Tibial nerve (tissue), 4 donors: ENCODE results near the gene SPG21. TPM values are rescaled to one million over a fixed set of nuclear protein-coding genes. Genes with fewer than 3 reads are reported as not detected.

ENCODE experiments used
- DNase-seq, 2 donors: peaks; one replicate each; pipeline ENCODE4 v3.0.0-alpha.2; 2019; ENCODE audit warnings: low spot score in 2 of 2
- H3K27ac ChIP-seq, 4 donors: fragments of 200-600 bp; sonication (generic) in 3 of 4; one replicate each; pipeline ENCODE4 v1.5.1; 2017 to 2019; ENCODE audit warnings: mild to moderate bottlenecking in 1 of 4
- H3K27me3 ChIP-seq, 2 donors: fragments of 200-600 bp; sonication (generic) in 1 of 2; one replicate each; pipeline versions ENCODE4 v1.5.1 to v1.6.0; 2017 to 2019
- H3K36me3 ChIP-seq, 3 donors: fragments of 200-600 bp; sonication (generic); one replicate each; pipeline ENCODE4 v1.5.1; 2018 to 2019
- H3K4me1 ChIP-seq, 4 donors: fragments of 200-600 bp; sonication (generic) in 3 of 4; one replicate each; pipeline ENCODE4 v1.5.1; 2017 to 2019
- H3K4me3 ChIP-seq, 4 donors: fragments of 200-600 bp; sonication (generic) in 3 of 4; one replicate each; pipeline ENCODE4 v1.5.1; 2017 to 2019; ENCODE audit warnings: mild to moderate bottlenecking in 1 of 4, moderate library complexity in 1 of 4
- H3K9me3 ChIP-seq, 4 donors: fragments of 200-600 bp; sonication (generic) in 3 of 4; one replicate each; pipeline ENCODE4 v1.5.1; 2017 to 2019
- EP300 ChIP-seq, 2 donors: sonication (generic); formaldehyde crosslinking; IDR thresholded peaks; one replicate each; pipeline ENCODE4 v1.6.1; 2017; ENCODE audit warnings: antibody characterized with exemption in 2 of 2, mild to moderate bottlenecking in 1 of 2
- POLR2A ChIP-seq, 2 donors: fragments of 450-650 bp; IDR thresholded peaks; one replicate each; pipeline ENCODE4 v1.6.1; 2017; ENCODE audit warnings: antibody characterized with exemption in 2 of 2, mild to moderate bottlenecking in 2 of 2, moderate library complexity in 2 of 2
- WGBS, 2 donors: methylation state at CpG; one replicate each; pipeline ENCODE4 v1.1.5; 2018; 5-methylcytosine and 5-hydroxymethylcytosine counted together
- total RNA-seq, 4 donors: library from RNA; depleted of rRNA; stranded (reverse); fragments of >200 nt; gene quantifications; one replicate each; pipeline ENCODE4 v1.1.0, GENCODE V29; 2016
- TF ChIP-seq, protein P1 (sequence below), 5 experiments: fragments of 200-600 bp in 3 of 5; fragments of 450-650 bp in 2 of 5; sonication (generic) in 3 of 5; IDR thresholded peaks; one replicate each; pipeline ENCODE4 v1.5.1; 2016 to 2019; ENCODE audit warnings: antibody characterized with exemption in 5 of 5, mild to moderate bottlenecking in 3 of 5, moderate library complexity in 2 of 5

Gene SPG21
- total RNA-seq, 4 donors from 2014 or later: 80.4 to 90.6 (median 86.3) TPM

GRCh38 chr15:64931381-64931780 lies 58.3 kb downstream of the SPG21 start:
- peaks cover 0 to 16% (median 2%) of the 10 kb centered on the region in 4 donors for H3K4me1 ChIP-seq
- no peaks in the 10 kb centered on the region for H3K9me3 ChIP-seq
- H3K27ac ChIP-seq: no peak overlapping the region
- H3K36me3 ChIP-seq: peaks cover 0 to 63% (median 0%) of the 10 kb centered on the region in 3 donors
- no peak overlapping the region for H3K4me3 ChIP-seq
- TF ChIP-seq, protein P1, sequence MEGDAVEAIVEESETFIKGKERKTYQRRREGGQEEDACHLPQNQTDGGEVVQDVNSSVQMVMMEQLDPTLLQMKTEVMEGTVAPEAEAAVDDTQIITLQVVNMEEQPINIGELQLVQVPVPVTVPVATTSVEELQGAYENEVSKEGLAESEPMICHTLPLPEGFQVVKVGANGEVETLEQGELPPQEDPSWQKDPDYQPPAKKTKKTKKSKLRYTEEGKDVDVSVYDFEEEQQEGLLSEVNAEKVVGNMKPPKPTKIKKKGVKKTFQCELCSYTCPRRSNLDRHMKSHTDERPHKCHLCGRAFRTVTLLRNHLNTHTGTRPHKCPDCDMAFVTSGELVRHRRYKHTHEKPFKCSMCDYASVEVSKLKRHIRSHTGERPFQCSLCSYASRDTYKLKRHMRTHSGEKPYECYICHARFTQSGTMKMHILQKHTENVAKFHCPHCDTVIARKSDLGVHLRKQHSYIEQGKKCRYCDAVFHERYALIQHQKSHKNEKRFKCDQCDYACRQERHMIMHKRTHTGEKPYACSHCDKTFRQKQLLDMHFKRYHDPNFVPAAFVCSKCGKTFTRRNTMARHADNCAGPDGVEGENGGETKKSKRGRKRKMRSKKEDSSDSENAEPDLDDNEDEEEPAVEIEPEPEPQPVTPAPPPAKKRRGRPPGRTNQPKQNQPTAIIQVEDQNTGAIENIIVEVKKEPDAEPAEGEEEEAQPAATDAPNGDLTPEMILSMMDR (IDR thresholded peaks at IDR 0.05): no peak
- no peak for TF ChIP-seq POLR2A (IDR thresholded peaks at IDR 0.05)
- H3K27me3 ChIP-seq: no peaks in the 10 kb centered on the region
- WGBS, 2 donors: 60 to 63% methylated on average over 7 to 8 of the region's 8 CpGs
- DNase-seq: no peak

- Histone ChIP-seq H3K4me3 (no peak overlapping the region), H3K27me3 (no peaks in the 10 kb centered on the region), H3K4me1 (peaks cover 0 to 16% (median 2%) of the 10 kb centered on the region in 4 donors), H3K27ac (no peak overlapping the region), H3K36me3 (peaks cover 0 to 64% (median 0%) of the 10 kb centered on the region in 3 donors), H3K9me3 (no peaks in the 10 kb centered on the region)
- DNase-seq: no peak
- TF ChIP-seq, protein P1 (IDR thresholded peaks at IDR 0.05): no peak
- TF ChIP-seq POLR2A (IDR thresholded peaks at IDR 0.05) (no peak), EP300 (IDR thresholded peaks at IDR 0.05) (no peak)
- 37 to 41% methylated on average over 10 to 11 of the region's 11 CpGs for WGBS, 2 donors
These were observed 58.8 kb downstream of the SPG21 start for GRCh38 chr15:64930778-64931371.

DNA sequence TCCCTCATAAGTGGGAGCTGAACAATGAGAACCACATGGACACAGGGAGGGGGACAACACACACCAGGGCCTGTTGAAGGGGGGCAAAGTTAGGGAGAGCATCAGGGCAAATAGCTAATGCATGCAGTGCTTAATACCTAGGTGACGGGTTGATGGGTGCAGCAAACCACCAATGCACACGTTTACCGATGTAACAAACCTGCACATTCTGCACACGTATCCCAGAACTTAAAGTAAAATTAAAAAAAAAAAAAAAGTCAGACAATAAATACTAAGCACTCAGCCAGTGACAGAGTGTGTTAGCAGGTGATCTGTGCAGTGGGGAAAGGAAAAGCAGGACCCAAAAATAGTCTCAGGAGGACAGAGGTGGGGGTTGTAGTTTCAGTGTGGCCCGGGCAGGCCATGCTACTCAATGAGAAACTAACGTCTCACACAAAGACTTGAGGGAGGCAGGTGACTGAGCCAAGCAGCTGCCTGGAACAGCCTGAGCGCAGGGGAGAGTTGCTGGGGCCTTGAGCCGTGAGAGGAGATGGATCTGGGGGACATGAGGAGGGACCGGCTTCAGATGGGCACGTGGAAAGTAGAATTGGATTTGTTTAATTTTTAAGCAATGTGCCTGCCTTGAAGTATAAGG lies 59.6 kb downstream of the SPG21 start:
- TF ChIP-seq POLR2A (IDR thresholded peaks at IDR 0.05) (no peak), EP300 (IDR thresholded peaks at IDR 0.05) (no peak)
- TF ChIP-seq, protein P1 (IDR thresholded peaks at IDR 0.05): no peak
- H3K27me3 ChIP-seq: no peaks in the 10 kb centered on the region
- H3K36me3 ChIP-seq: peaks cover 0 to 59% (median 0%) of the 10 kb centered on the region in 3 donors
- H3K9me3 ChIP-seq: no peaks in the 10 kb centered on the region
- H3K4me3 ChIP-seq: no peak overlapping the region
- H3K4me1 ChIP-seq: peaks cover 0 to 16% (median 2%) of the 10 kb centered on the region in 4 donors
- WGBS, 2 donors: 87 to 88% methylated on average over 10 of the region's 10 CpGs
- no peak overlapping the region for H3K27ac ChIP-seq
- DNase-seq: no peak

GRCh38 chr15:64928626-64929220 lies 61.0 kb downstream of the SPG21 start:
- Histone ChIP-seq H3K27me3 (no peaks in the 10 kb centered on the region), H3K27ac (no peak overlapping the region), H3K4me3 (no peak overlapping the region), H3K36me3 (peaks cover 0 to 47% (median 0%) of the 10 kb centered on the region in 3 donors), H3K4me1 (peaks cover 0 to 16% (median 2%) of the 10 kb centered on the region in 4 donors), H3K9me3 (no peaks in the 10 kb centered on the region)
- TF ChIP-seq POLR2A (IDR thresholded peaks at IDR 0.05) (no peak), EP300 (IDR thresholded peaks at IDR 0.05) (no peak)
- TF ChIP-seq, protein P1 (IDR thresholded peaks at IDR 0.05): no peak
- DNase-seq: no peak
- WGBS, 2 donors: 87 to 91% methylated on average over 8 to 10 of the region's 10 CpGs

DNA sequence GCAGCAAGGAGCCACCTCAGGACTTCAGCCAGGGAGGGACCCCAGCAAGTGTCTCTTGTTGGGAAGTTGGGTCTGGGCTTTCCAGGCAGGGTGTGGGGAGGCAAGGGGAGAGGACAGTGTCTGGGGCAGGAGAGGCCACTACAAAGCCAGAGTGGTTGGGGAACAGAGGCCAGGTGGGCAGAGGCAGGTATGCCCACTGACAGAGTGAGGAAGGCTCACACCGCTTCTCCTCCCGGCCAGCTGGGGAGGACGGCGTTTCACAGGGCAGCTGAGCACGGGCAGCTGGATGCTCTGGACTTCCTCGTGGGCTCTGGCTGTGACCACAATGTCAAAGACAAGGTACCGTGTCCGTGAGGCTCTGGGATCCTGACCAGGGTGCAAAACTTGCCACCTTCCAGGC lies 63.1 kb downstream of the SPG21 start:
- H3K4me1 ChIP-seq: peaks cover 0 to 32% (median 5%) of the 10 kb centered on the region in 4 donors
- TF ChIP-seq, protein P1 (IDR thresholded peaks at IDR 0.05): no peak
- TF ChIP-seq POLR2A (IDR thresholded peaks at IDR 0.05): no peak
- TF ChIP-seq EP300 (IDR thresholded peaks at IDR 0.05): no peak
- peaks cover 0 to 27% (median 0%) of the 10 kb centered on the region in 3 donors for H3K36me3 ChIP-seq
- DNase-seq: no peak
- H3K27ac ChIP-seq: no peak overlapping the region
- 87 to 96% methylated on average over 7 to 8 of the region's 8 CpGs for WGBS, 2 donors
- no peaks in the 10 kb centered on the region for H3K9me3 ChIP-seq
- H3K4me3 ChIP-seq: no peak overlapping the region
- no peaks in the 10 kb centered on the region for H3K27me3 ChIP-seq
